HG03469 (cell line): Measurements from ENCODE around the gene UBQLNL.

Experiments used
- ATAC-seq: cut with Tn5 transposase; IDR thresholded peaks from one replicate; pipeline ENCODE4 v1.9.1; 2021; ENCODE audit warnings: mild to moderate bottlenecking, moderate library complexity, moderate number of reproducible peaks; ENCODE audit not compliant: unreplicated experiment

UBQLNL gene

GRCh38 chr11:5507933-5508305 lies 8.6 kb downstream of the UBQLNL start:
- no peak for ATAC-seq

GRCh38 chr11:5507177-5507932 lies 9.1 kb downstream of the UBQLNL start:
- ATAC-seq, result no peak

- ATAC-seq, result no peak
Measured at GRCh38 chr11:5505363-5506048, 11.0 kb downstream of the UBQLNL start.

- no peak for ATAC-seq
Measured at GRCh38 chr11:5504403-5504921, 12.0 kb downstream of the UBQLNL start.

GRCh38 chr11:5500393-5500801 lies 16.1 kb downstream of the UBQLNL start:
- no peak for ATAC-seq

- no peak for ATAC-seq
Measured at GRCh38 chr11:5499671-5500070, 16.8 kb downstream of the UBQLNL start.

GRCh38 chr11:5489576-5490357 lies 26.7 kb downstream of the UBQLNL start:
- no peak for ATAC-seq

GRCh38 chr11:5488798-5489399 lies 27.6 kb downstream of the UBQLNL start:
- ATAC-seq, result no peak

GRCh38 chr11:5488385-5488784 lies 28.1 kb downstream of the UBQLNL start, which contains the start of gene OR52D1:
Gene OR52D1, plus strand, starts transcription at chr11:5488685. Its CDS starts 22 bp downstream, at chr11:5488707.
- ATAC-seq, result no peak

- no peak for ATAC-seq
Measured at GRCh38 chr11:5486421-5486820, 30.1 kb downstream of the UBQLNL start.

GRCh38 chr11:5486003-5486402 lies 30.5 kb downstream of the UBQLNL start:
- ATAC-seq, result no peak

- peak; percentile 76 for ATAC-seq
Measured at GRCh38 chr11:5476186-5476819, 40.2 kb downstream of the UBQLNL start.

GRCh38 chr11:5473921-5474320 lies 42.6 kb downstream of the UBQLNL start:
- no peak for ATAC-seq

- no peak for ATAC-seq
Measured at GRCh38 chr11:5467527-5467926, 49.0 kb downstream of the UBQLNL start.
